ENCODE measurements around the gene LAGE3.

The LAGE3 gene

DNA sequence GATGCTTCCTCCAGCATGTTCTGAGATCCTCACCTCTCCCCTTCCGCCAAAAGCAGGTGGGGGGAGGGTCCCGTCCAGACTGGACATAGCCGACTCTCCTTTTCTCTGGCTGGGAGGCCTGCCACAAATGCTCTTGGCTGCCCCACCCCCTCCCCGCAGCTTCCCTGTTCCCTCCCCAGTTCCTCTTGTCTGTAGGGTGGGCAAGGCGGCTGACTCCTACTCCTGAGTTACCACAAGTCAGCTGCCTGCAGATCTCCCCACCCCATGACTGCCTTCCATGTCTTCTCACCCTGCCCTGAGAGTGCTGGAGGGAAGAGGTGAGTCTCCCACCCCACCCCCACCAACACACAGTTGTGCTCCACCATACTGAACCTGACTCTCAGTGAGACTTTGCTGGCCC is 47.7 kb downstream of the LAGE3 start:
- DNase-seq, result no peak

DNA sequence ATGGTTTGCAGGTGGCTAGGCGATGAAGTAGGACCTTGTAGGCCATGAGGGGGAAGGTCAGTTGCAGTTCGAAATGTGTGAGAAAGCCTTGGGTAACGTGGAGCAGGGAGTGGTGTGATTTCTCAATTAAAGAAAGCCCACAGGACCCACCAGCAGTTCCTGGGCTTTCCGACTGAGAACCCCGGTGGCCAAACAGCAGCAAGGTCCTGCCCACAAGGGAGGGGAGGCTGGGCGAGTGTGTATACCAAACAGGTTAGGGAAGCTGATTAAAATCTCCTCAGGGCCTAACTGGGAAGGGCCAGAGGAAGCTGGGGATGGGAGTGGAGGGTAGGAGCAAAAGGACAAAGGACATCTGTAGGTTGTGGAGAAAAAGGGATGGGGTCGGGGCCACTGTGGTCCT is 48.2 kb downstream of the LAGE3 start:
- DNase-seq, result no peak

DNA sequence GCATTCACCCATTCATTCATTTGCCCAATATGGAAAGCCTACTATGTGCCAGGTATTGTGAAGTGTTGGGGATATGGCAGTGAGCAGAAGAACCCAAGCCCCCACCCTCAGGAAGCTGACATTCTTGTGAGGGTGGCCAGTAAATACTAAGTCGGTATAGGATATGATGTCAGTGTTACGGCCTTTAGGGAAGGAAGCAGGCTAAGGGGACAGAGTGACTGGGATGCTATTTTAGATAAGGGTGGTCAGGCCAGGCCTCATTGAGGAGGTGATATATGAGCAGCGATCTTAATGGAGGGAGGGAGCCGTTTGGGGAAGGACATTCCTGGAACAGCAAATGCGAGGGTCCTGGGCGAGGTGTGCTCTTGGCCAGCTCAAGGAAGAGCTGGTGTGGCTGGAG is 48.6 kb downstream of the LAGE3 start:
- no peak for DNase-seq

DNA sequence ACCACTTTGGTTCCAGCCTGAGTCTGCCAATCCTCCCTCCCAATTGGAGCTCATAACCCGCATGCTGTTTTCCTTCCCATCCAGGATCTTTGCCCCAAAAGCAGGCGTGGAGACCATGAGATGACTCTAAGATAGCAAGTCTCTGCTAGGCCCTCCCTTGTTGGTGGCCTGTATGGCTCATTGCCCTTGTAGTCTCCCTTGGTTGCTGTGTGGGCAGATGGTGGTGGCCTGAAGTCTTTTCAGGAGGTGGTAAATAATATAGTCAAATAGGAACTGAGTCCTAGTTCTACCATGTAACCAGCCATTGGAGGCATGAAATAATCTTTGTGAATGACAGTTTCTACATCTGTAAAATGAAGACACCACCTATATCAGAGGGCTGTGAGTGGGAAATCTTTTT is 49.4 kb downstream of the LAGE3 start:
- DNase-seq, result no peak

DNA sequence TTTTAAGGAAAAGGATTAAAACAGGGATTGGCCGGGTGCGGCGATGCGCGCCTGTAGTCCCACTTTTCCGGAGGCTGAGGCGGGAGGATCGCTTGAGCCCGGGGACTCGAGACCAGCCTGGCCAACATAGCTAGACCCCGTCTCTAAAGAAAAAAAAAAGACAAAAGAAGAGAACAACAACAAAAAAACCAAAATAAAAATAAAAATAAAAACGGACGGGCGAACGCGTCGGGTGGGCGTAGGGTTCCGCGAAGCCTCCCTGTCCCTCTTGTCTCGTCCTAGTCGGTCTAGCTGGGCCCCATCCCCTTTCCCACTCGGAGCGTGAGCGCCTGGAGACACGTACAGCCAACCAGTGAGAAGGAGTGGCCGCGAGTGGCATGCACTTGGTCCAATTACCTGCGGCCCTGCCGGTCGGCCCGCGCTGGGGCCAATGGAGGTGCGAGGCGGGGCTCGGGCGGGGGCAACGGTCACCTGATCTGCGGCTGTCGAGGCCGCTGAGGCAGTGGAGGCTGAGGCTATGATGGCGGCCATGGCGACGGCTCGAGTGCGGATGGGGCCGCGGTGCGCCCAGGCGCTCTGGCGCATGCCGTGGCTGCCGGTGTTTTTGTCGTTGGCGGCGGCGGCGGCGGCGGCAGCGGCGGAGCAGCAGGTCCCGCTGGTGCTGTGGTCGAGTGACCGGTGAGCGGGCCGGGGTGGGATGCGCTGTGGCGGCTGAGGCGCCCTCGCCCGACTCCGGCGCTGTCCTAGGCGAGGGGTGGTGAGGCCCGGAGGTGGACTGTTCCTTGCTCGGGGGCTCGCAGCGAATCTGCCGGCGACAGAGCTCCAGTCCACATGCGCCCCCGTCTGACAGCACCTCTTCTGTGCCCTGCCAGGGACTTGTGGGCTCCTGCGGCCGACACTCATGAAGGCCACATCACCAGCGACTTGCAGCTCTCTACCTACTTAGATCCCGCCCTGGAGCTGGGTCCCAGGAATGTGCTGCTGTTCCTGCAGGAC is 50.6 kb downstream of the LAGE3 start, which contains the start of gene ATP6AP1:
ATP6AP1 (plus strand) TSS at position 502 of the 996 bp plus-strand sequence; CDS start at position 518, 16 bp downstream.
- DNase-seq, result peak; percentile 84

Measured in activated T-cell treated with anti-CD3 and anti-CD28 coated beads, Interleukin-2, amount 50 U/mL, for 1 hour (primary cell).